Measurements from ENCODE around the gene KLHL41.
A peak's percentile ranks its signal among the peaks of the same experiment; 100 is the strongest.
"Not testable (repeated sequence)": the region's sequence is repeated elsewhere in the genome, so short reads cannot be mapped to it uniquely, and the experiment has no call there.

Gene KLHL41

DNA sequence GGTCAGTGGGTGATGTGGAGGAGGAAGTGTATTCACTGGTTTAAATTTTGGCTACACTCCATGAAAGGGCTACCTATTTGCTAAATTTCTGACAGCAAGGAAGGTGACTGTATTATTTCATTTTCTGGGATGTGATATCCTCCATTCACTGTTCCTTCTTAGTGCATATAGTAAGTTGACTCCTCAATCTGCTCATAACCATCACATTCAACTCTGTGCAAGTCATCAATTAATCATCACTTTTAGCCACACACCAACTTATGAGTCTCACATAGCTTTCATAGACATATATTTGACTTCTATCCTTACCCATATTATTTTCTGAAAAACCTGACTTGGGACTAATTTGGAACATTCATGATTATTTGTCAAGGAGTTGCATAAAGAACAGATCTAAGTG is 16.9 kb downstream of the KLHL41 start:
- H3K4me3 ChIP-seq (ENCODE audit: low read depth, low read length, poor library complexity, severe bottlenecking), result no peak overlapping the region
- no peak overlapping the region for H3K4me2 ChIP-seq (ENCODE audit: low read length)
- H3K79me2 ChIP-seq (ENCODE audit: insufficient read depth, low read length), result no peaks in the 10 kb centered on the region
- no peak overlapping the region for H3K9ac ChIP-seq (ENCODE audit: low read length)
- no peaks in the 10 kb centered on the region for H3K9me2 ChIP-seq (ENCODE audit: low read depth, low read length)
- peaks cover 6% of the 10 kb centered on the region; the same call in 1 of the 2 replicates for H3K36me3 ChIP-seq (ENCODE audit: insufficient read depth, low read length)
- H3K27me3 ChIP-seq (ENCODE audit: insufficient read depth, low read length), result no peaks in the 10 kb centered on the region
- H3K27ac ChIP-seq (ENCODE audit: low read depth, low read length, poor library complexity, severe bottlenecking), result no peak overlapping the region
- no peaks in the 10 kb centered on the region for H3K9me3 ChIP-seq (ENCODE audit: low read length)
- no peaks in the 10 kb centered on the region for H3K4me1 ChIP-seq (ENCODE audit: insufficient read depth, low read length, severe bottlenecking)
- no peaks in the 10 kb centered on the region for H4K20me1 ChIP-seq (ENCODE audit: insufficient read depth, low read length)
- H3F3A ChIP-seq (ENCODE audit: insufficient read depth, low read length), result no peaks in the 10 kb centered on the region
- no peak overlapping the region for H2AFZ ChIP-seq (ENCODE audit: low read length)
- TF ChIP-seq, protein P1, sequence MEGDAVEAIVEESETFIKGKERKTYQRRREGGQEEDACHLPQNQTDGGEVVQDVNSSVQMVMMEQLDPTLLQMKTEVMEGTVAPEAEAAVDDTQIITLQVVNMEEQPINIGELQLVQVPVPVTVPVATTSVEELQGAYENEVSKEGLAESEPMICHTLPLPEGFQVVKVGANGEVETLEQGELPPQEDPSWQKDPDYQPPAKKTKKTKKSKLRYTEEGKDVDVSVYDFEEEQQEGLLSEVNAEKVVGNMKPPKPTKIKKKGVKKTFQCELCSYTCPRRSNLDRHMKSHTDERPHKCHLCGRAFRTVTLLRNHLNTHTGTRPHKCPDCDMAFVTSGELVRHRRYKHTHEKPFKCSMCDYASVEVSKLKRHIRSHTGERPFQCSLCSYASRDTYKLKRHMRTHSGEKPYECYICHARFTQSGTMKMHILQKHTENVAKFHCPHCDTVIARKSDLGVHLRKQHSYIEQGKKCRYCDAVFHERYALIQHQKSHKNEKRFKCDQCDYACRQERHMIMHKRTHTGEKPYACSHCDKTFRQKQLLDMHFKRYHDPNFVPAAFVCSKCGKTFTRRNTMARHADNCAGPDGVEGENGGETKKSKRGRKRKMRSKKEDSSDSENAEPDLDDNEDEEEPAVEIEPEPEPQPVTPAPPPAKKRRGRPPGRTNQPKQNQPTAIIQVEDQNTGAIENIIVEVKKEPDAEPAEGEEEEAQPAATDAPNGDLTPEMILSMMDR (IDR thresholded peaks at IDR 0.05; ENCODE audit: low read length), result no peak
- no peak for TF ChIP-seq EZH2 (IDR thresholded peaks at IDR 0.05; ENCODE audit: borderline replicate concordance, low read length)

DNA sequence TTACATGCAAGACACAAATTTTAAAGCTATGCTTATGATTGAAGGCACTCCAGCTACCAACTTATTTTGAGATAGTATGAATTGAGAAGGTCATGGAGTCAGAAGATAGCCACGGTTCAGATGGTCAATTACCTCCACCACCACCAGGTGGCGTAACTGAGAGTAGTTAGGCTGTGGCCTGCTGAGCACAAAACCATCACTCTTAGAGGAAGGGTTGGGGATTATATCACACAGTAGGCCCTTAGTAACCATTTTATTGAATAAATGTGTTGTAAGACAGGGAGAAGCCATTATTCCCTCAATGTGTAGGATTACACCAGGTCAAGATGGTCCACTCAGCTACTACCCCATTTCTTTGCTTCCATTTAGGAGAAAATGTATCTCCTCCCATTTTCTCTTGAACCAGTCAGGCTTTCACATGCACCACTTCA is 18.8 kb downstream of the KLHL41 start:
- H3K4me1 ChIP-seq (ENCODE audit: insufficient read depth, low read length, severe bottlenecking), result no peaks in the 10 kb centered on the region
- H3K9me2 ChIP-seq (ENCODE audit: low read depth, low read length), result no peaks in the 10 kb centered on the region
- H3K4me3 ChIP-seq (ENCODE audit: low read depth, low read length, poor library complexity, severe bottlenecking), result no peak overlapping the region
- TF ChIP-seq EZH2 (IDR thresholded peaks at IDR 0.05; ENCODE audit: borderline replicate concordance, low read length), result no peak
- TF ChIP-seq, protein P1 (IDR thresholded peaks at IDR 0.05; ENCODE audit: low read length), result peak; percentile 89
- no peak overlapping the region for H3K27ac ChIP-seq (ENCODE audit: low read depth, low read length, poor library complexity, severe bottlenecking)
- no peaks in the 10 kb centered on the region for H3K79me2 ChIP-seq (ENCODE audit: insufficient read depth, low read length)
- no peaks in the 10 kb centered on the region for H3K9me3 ChIP-seq (ENCODE audit: low read length)
- no peak overlapping the region for H3K9ac ChIP-seq (ENCODE audit: low read length)
- H3K36me3 ChIP-seq (ENCODE audit: insufficient read depth, low read length), result peaks cover 6% of the 10 kb centered on the region; the same call in 1 of the 2 replicates
- no peak overlapping the region for H2AFZ ChIP-seq (ENCODE audit: low read length)
- no peaks in the 10 kb centered on the region for H3K27me3 ChIP-seq (ENCODE audit: insufficient read depth, low read length)
- no peaks in the 10 kb centered on the region for H3F3A ChIP-seq (ENCODE audit: insufficient read depth, low read length)
- H4K20me1 ChIP-seq (ENCODE audit: insufficient read depth, low read length), result no peaks in the 10 kb centered on the region
- H3K4me2 ChIP-seq (ENCODE audit: low read length), result no peak overlapping the region

DNA sequence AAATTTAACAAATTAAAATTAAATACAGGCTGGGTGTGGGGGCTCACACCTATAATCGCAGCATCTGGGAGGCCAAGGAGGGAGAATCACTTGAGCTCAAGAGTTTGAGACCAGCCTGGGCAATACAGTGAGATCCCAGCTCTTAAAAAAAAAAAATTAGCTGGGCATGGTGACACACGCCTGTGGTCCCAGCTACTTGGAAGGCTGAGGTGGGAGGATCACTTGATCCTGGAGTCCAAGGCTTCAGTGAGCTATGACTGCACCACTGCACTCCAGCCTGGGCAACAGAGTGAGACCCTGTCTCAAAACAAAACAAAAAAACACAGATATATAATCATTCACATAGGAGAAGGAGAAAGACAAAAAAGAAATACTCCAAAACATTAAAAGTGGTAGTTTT is 30.0 kb downstream of the KLHL41 start:
- H3K27me3 ChIP-seq (ENCODE audit: insufficient read depth, low read length); H3K9me3 ChIP-seq (ENCODE audit: low read length); H3K4me2 ChIP-seq (ENCODE audit: low read length); H3K36me3 ChIP-seq (ENCODE audit: insufficient read depth, low read length); H3K9me2 ChIP-seq (ENCODE audit: low read depth, low read length); H3K27ac ChIP-seq (ENCODE audit: low read depth, low read length, poor library complexity, severe bottlenecking); H3K4me3 ChIP-seq (ENCODE audit: low read depth, low read length, poor library complexity, severe bottlenecking); H4K20me1 ChIP-seq (ENCODE audit: insufficient read depth, low read length); H3K9ac ChIP-seq (ENCODE audit: low read length); H2AFZ ChIP-seq (ENCODE audit: low read length); H3K4me1 ChIP-seq (ENCODE audit: insufficient read depth, low read length, severe bottlenecking); H3F3A ChIP-seq (ENCODE audit: insufficient read depth, low read length); H3K79me2 ChIP-seq (ENCODE audit: insufficient read depth, low read length): not testable (repeated sequence)

DNA sequence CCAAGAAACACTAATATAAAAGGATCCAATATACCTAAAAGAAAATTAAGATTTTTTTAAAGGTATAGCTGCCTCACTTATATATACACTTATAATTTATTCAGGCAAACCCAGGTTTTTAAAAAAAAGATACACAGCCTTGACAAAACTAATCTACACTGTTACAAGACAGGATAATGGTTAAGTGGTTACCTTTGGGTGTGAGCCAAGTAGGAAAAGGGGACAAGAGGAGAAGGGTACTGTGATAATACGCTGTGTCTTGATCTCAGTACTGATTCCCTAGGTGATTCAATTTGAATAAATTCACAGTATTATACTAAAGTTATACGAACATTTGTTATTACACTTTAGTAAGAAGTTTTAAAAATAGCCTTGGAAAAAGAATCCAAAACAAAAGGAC is 30.6 kb downstream of the KLHL41 start:
- H2AFZ ChIP-seq (ENCODE audit: low read length), result no peak overlapping the region
- H3K4me2 ChIP-seq (ENCODE audit: low read length), result no peak overlapping the region
- H3K9me2 ChIP-seq (ENCODE audit: low read depth, low read length), result no peaks in the 10 kb centered on the region
- H3K36me3 ChIP-seq (ENCODE audit: insufficient read depth, low read length), result peaks cover 7% of the 10 kb centered on the region; the same call in 1 of the 2 replicates
- H3K9ac ChIP-seq (ENCODE audit: low read length), result no peak overlapping the region
- no peak overlapping the region for H3K27ac ChIP-seq (ENCODE audit: low read depth, low read length, poor library complexity, severe bottlenecking)
- no peaks in the 10 kb centered on the region for H3K27me3 ChIP-seq (ENCODE audit: insufficient read depth, low read length)
- H3K4me3 ChIP-seq (ENCODE audit: low read depth, low read length, poor library complexity, severe bottlenecking), result no peak overlapping the region
- no peaks in the 10 kb centered on the region for H3K4me1 ChIP-seq (ENCODE audit: insufficient read depth, low read length, severe bottlenecking)
- no peaks in the 10 kb centered on the region for H3K9me3 ChIP-seq (ENCODE audit: low read length)
- H4K20me1 ChIP-seq (ENCODE audit: insufficient read depth, low read length), result no peaks in the 10 kb centered on the region
- TF ChIP-seq, protein P1 (IDR thresholded peaks at IDR 0.05; ENCODE audit: low read length), result no peak
- TF ChIP-seq EZH2 (IDR thresholded peaks at IDR 0.05; ENCODE audit: borderline replicate concordance, low read length), result no peak
- no peaks in the 10 kb centered on the region for H3F3A ChIP-seq (ENCODE audit: insufficient read depth, low read length)
- no peaks in the 10 kb centered on the region for H3K79me2 ChIP-seq (ENCODE audit: insufficient read depth, low read length)
